GM18861 (cell line): Measurements from ENCODE around the gene FEV.

Source experiments
- ATAC-seq: cut with Tn5 transposase; IDR thresholded peaks from one replicate; pipeline ENCODE4 v1.9.1; 2021; ENCODE audit not compliant: unreplicated experiment

Gene FEV

GRCh38 chr2:218993345-218994315 lies 8.6 kb upstream of the FEV start, which contains the start of gene CRYBA2:
Gene CRYBA2 (minus strand): TSS chr2:218993422. CDS start chr2:218993176, 246 bp downstream.
- ATAC-seq = no peak

GRCh38 chr2:218992703-218993344 lies 7.8 kb upstream of the FEV start:
- no peak for ATAC-seq

- ATAC-seq = no peak
Measured at GRCh38 chr2:218992196-218992595, 7.2 kb upstream of the FEV start.

- no peak for ATAC-seq
Measured at GRCh38 chr2:218991674-218992168, 6.7 kb upstream of the FEV start.

- ATAC-seq = no peak
Measured at GRCh38 chr2:218990612-218991011, 5.6 kb upstream of the FEV start.

GRCh38 chr2:218990052-218990451 lies 5.1 kb upstream of the FEV start:
- no peak for ATAC-seq

GRCh38 chr2:218988650-218989049 lies 3.7 kb upstream of the FEV start:
- no peak for ATAC-seq

GRCh38 chr2:218988164-218988563 lies 3.2 kb upstream of the FEV start:
- no peak for ATAC-seq

GRCh38 chr2:218986148-218986761 lies 1.3 kb upstream of the FEV start:
- no peak for ATAC-seq

- no peak for ATAC-seq
Measured at GRCh38 chr2:218985325-218986091, 524 bp upstream of the FEV start.

- no peak for ATAC-seq
Measured at GRCh38 chr2:218984239-218985020, 554 bp downstream of the FEV start.

- ATAC-seq = no peak
Measured at GRCh38 chr2:218983934-218984238, 1.1 kb downstream of the FEV start.

GRCh38 chr2:218983263-218983933 lies 1.6 kb downstream of the FEV start:
- no peak for ATAC-seq

GRCh38 chr2:218982586-218983262 lies 2.3 kb downstream of the FEV start:
- ATAC-seq = no peak

- no peak for ATAC-seq
Measured at GRCh38 chr2:218981881-218982585, 3.0 kb downstream of the FEV start.

- no peak for ATAC-seq
Measured at GRCh38 chr2:218981390-218981880, 3.5 kb downstream of the FEV start.

GRCh38 chr2:218980735-218981389 lies 4.1 kb downstream of the FEV start:
- no peak for ATAC-seq
